Measurements from ENCODE around the gene CFLAR.
"Not testable (repeated sequence)": the region's sequence is repeated elsewhere in the genome, so short reads cannot be mapped to it uniquely, and the experiment has no call there.

Gene CFLAR

DNA sequence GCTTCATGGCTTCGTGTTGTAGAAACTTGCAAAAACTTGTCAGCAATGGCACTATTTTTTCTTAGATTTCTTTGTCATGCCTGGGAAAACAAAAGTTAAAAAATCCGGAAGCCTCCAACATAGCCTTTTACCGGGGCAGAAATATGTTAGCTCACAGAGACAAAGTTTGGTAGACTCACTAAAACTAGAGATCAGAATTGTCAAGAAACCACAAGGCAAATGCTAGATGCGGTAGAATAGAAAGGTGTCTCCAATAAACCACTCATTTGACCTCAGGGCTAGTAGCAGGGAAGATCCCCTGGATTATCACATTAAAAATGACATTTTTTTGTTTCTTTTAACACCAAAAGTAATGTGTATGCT lies 67.4 kb downstream of the CFLAR start:
- peak; percentile 30 for DNase-seq

DNA sequence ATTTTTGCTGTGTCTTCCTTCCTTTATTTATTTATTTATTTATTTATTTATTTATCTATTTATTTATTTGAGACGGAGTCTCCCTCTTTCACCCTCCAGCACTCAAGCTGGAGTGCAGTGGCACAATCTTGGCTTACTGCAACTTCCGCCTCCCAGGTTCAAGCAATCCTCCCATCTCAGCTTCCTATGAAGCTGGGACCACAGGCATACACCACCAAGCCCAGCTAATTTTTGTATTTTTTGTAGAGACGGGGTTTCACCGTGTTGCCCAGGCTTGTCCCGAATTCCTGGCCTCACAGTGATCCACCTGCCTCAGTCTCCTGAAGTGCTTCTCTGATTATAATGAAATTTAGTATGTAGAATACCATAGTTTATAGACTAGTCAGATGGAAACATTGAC lies 67.9 kb downstream of the CFLAR start:
- DNase-seq = peak; percentile 66

DNA sequence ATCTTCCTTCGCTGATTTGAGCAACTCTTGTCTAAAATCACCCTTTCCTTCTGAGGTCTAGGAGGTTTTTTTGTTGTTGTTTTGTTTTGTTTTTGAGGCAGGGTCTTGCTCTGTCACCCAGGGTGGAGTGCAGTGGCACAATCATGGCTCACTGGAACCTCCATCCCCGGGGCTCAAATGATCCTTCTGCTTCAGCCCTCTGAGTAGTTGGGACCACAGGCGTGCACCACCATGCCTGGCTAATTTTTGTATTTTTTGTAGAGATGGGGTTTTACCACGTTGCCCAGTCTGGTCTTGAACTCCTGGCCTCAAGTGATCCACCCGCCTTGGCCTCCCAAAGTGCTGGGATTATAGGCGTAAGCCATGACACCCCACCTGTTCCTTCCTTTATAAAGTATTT lies 68.3 kb downstream of the CFLAR start:
- not testable (repeated sequence) for DNase-seq

DNA sequence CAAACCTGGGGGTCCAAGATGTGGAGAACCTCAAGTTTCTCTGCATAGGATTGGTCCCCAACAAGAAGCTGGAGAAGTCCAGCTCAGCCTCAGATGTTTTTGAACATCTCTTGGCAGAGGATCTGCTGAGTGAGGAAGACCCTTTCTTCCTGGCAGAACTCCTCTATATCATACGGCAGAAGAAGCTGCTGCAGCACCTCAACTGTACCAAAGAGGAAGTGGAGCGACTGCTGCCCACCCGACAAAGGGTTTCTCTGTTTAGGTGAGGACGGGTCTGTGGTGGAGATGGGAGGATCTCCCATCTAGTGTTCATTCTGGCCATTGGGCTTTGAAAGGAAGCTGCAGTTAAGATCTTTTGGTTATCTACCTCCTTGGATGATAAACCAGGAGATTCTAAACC lies 69.9 kb downstream of the CFLAR start:
- peak; percentile 56 for DNase-seq

DNA sequence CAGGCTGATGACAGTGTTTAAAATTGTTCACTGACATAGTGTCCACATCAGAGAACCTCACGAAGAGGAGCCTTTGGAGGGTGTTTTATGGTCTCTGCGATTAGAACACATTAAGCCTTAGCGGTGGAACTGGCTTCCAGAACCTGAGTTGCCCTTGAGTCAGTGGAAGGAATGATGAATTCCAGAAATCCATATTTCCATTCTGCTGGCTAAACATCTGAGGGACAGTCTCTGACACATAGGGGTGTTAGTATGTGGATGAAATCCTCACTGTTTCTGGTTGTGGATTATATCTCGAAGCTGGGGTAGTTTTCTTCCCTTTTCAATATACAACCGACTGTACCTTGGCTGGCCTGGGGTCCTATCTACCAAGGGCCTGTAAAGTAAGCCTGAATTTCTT lies 71.0 kb downstream of the CFLAR start:
- no peak for DNase-seq

DNA sequence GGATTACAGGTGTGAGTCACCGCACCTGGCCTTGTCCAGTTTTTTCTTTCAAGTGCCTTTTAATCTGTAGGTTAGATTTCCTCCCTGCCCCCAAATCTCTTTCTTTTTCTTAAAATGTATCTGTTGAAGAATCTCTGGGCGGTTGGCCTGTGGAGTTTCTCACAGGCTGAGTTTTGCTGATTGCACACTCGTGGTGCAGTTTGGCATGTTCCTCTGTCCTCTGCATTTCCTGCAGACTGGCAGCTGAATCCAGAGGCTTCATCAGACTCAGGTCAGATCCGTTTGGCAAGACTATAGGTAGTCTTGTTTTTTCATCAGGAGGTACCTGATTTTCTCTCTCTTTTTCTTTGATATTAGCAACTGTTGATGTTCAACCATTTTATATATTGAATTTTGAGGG lies 72.5 kb downstream of the CFLAR start:
- peak; percentile 52 for DNase-seq

DNA sequence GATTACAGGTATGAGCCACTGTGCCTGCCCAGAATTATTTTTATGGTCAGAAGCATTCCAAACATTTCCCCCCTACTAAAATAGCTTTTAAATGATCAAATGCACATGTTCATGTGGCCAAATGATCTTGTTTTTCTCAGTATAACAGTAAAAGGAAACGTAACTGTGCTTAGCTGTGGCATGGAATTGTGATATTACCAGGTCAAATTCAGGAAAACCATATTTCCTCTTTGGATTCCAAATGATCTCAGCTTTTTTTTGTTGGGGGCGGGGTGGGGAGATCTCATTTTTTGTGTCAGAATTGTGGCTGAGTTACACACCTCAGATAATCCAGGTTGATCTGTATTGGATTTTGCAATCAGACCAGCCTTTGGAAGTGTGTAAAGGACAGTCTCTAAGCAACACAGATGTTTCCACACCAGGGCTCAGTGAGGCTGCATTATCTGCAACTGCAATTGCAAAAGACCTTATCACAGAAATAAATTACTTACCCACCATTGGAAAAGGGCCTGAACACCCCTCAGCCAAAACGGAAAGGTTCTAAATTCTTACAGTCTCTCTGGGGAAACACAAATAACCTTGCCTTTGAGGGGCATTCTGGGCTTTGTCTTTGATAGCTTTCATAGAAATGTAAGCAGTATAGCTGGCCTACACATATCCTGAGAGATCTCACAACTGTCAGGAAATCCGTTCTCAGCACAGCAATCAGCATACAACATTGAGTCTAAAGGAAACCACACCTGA lies 75.3 kb downstream of the CFLAR start:
- DNase-seq = peak; percentile 87

DNA sequence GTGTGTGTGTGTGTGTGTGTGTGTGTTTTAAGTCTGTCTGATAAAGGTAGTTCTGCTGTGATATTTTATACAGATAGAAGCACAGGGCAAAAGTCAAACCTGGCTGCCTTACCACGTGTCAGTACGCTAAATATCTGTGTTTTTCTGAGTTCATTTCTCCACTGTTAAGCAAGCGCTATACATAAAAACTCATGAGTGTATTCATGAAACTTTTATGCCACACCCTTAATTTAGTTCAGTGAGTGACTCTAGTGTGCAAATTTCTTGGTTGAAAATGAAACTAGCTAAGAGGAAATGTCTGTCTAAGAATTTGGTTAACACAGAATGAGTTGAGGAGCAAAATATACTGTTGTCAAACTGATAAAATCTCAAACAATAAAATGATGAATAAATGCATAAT lies 78.1 kb downstream of the CFLAR start:
- peak; percentile 43 for DNase-seq

DNA sequence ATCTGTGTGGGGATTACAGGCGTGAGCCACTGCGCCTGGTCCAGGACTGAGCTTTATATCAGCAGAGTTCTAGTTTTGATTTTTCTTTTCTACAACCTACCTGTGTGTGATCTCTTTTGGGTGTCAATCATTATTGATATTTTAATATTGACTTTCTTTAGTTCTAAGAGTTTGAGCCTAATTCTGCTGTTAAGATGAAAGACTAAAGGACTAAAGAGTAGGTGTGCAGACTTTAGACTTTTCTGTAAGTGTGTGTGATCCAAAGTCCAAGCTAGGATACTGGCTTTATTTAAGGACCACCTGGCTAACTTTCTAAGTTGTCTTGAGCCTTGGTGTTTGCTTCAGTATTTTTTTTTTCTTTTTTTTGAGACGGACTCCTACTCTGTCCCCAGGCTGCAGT lies 79.4 kb downstream of the CFLAR start:
- DNase-seq = no peak

DNA sequence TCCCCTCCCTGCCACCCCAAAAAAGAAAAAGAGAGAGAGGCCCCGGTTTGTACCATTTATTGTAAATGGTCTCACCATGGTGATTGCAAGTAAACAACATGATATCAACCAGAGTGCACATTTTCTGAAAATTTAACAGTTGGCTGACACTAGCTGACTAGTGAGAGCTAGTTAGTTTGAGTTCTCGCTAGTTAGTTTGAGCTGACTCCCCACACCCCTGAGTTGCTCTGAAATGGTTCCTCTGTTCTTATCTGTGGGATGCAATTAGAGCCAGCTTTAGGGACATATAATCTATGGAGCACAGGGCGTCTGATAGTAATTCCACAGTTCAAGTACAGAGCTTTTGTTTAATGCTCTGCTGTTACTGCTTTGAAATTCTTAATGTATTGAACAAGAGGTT lies 80.0 kb downstream of the CFLAR start:
- DNase-seq = peak; percentile 81

DNA sequence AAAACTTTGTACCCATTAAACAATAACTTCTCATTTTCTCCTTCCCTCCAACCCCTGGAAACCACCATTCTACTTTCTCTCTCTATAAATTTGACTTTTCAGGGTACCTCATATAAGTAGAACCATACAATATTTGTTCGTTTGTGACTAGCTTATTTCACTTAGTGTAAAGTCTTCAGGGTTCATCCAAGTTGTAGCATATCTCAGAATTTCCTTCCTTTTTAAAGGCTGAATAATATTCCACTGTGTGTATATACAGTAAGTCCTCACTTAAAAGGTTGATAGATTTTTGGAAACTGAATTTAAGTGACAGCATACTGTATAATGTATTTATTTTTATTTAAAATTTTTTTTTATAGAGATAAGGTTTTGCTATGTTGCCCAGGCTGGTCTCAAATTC lies 80.8 kb downstream of the CFLAR start:
- no peak for DNase-seq

DNA sequence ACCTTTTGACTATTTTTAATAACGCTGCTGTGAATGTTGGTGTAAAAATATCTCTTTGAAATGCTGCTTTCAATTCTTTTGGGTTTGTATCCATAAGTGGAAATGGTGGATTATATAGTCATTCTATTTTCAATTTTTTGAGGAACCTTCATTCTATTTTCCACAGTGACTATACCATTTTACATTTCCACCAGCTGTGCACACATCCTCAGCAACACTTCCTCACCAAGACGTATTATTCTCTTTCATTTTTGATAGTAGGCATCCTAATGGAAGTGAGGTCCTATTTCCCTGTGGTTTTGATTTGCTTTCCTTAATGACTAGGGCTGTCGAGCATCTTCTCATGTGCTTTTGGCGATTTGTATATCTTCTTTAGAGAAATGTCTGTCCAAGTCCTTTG lies 81.8 kb downstream of the CFLAR start:
- no peak for DNase-seq

DNA sequence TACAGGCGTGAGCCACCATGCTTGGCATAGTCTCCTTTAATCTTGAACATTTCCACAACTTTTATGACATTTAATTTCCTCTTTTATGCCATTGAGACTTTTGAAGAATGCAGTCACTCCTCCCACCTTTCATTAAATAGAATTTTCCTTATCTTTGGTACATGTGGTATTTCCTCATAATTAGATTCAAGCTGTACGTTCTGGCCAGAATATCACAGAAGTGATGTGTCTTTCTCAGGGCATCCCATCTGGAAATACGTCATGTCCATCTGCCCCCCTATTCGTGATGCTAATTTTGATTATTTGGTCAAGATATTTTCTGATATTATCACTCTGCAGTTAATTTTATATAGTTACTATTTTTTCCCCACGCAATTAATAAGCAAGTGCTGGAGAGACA lies 83.9 kb downstream of the CFLAR start:
- DNase-seq = no peak

DNA sequence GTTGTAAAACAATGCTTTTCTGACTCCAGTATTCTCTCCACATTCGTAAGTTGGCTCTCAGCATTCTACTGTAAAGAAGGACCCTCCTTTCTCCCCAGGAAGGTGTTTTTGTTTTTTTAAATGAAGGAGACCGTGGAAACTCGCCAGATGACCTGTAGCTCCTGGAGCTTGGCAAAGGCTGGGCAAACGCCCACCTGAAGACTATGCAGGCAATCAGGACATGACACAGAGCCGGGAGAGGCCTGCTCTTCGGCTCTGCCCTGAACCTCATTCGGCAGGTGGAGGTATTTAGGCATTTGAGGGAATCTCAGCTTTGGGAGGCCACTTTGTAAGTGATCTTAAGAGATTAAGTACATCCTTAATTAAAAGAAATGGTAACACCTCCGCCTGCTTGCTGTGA lies 84.4 kb downstream of the CFLAR start:
- no peak for DNase-seq

DNA sequence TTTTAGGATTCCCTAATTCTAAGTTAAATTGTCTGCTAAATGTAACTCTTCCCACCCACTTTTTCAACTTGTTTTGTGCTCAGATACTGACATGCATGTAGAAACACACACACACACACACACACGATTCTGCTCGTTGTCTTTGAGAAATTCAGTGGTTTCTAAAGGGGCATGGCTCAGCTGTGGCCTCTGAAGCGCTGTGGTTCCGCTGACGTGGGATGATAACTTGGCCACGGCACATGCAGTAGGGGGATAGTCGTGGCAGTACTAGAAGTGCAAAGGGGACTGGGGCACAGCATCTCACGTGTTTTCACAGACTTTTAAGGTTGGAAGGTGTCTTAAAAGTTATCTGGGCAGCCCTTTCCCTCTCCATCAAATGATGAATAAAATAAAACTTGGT lies 85.4 kb downstream of the CFLAR start:
- DNase-seq = no peak

DNA sequence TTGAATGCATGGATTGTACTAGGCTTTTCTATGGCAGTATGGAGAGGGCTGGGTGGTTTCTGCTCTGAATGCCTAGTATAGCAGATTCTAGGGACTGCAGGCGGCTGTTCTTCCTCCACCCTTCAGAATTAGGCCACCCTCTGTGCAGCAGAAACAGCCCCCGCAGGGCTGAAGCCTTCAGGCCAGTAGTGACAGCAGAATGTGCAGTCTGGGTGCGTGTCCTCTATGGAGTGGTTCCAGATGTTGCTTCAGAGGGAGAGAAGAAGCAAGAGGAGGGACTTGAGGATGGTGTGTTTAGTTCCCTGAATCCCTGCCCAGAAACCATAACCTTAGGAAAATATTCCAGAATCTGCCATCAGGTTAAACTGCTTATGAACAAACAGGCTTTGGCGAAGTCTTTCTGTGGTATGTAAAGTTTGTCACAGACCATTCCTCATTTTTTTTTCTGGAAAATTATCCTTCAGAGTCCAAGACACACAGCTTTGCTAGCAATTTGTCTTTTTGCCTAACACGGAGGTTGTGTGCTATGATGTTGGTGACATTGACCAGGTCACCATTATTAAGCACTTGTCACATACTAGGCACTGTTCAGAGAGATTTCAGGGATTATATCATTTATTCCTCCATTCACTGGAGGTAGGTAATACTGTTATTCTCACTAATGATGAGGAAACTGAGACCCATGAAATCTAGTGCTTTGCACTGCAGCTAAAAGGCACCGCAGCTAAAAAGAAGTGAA lies 88.1 kb downstream of the CFLAR start:
- no peak for DNase-seq

DNA sequence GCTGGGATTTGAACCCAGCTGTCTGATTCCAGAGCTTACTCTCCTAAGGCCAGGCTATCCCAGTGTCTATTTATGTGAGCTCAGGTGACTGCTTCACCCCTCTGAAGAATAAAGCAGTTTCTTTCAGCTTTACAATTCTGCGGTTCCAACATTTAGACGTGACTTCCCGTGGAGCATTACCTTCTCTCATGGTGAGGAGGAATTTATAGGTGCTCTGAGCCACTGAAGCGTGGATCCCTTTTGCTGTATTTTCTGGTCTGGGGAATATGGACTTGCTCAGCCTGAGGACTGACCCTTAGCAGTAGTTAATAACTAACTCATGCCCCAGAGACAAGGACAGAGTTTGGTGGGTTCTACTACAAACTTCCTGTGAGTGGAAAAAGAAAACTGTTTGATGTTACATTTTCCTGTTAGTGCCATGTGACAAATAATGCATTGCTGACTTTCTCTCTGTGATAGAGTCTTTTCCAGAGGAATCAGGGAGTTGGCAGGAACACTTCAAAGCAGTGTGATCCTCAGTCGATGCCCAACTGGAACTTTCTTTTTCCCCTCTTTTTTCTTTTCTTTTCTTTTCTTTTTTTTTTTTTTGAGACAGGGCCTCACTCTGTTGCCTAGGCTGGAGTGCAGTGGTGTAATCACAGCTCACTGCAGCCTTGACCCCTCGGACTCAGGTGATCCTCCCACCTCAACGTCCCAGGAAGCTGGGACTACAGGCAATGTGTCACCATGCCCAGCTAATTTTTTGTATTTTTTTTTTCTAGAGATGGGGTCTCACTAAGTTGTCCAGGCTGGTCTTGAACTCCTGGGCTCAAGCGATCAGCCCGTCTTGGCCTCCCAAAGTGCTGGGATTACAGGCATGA lies 88.9 kb downstream of the CFLAR start:
- DNase-seq = no peak

DNA sequence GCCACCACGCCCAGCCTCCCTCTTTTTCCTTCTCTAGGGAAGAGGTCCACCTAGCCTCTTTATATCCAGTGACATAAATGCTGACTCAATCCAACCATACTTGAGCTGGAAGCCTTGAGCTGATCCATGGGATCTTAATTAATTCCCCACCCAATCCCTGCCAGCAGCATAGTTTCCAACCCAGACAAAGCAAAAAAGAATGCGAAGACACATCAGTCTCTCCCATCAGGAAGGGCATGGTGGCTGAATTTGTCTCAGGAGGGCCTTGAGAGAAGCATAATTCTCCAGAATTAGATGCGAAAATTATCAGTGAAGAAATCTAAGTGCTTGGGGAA lies 89.5 kb downstream of the CFLAR start:
- DNase-seq = no peak

DNA sequence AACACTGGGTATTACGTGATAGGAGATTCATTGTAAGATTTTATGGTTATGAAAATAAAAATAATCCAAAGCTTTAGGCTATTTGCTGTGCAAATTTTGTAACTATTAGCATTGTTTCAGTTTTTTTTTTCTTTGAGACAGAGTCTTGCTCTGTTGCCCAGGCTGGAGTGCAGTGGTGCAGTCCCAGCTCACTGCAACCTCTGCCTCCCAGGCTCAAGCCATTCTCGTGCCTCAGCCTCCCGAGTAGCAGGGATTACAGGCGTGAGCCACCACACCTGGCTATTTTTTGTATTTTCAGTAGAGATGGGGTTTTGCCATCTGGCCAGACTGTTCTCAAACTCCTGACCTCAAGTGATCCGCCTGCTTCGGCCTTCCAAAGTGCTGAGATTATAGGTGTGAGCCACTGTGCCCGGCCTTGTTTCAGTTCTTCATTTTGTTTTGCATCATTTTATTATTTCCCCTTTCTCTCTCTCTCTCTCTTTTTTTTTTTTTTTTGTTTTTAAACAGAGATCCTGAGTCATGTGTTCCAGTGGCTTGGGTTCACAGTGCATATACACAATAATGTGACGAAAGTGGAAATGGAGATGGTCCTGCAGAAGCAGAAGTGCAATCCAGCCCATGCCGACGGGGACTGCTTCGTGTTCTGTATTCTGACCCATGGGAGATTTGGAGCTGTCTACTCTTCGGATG lies 92.7 kb downstream of the CFLAR start:
- no peak for DNase-seq

DNA sequence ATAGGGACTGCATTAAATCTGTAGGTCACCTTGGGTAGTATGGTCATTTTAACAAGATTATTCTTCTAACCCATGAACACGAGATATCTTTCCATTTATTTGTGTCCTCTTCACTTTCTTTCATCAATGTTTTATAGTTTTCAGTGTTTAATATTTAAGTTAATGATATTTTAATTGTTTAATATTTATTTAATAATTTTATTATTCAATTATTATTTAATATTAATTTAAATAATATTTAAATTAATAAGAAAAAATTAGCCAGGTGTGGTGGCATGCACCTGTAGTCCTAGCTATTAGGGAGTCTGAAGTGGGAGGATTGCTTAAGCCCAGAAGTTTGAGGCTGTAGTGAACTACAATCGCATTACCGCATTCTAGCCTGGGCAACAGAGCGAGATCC lies 100.0 kb downstream of the CFLAR start:
- DNase-seq = no peak

DNA sequence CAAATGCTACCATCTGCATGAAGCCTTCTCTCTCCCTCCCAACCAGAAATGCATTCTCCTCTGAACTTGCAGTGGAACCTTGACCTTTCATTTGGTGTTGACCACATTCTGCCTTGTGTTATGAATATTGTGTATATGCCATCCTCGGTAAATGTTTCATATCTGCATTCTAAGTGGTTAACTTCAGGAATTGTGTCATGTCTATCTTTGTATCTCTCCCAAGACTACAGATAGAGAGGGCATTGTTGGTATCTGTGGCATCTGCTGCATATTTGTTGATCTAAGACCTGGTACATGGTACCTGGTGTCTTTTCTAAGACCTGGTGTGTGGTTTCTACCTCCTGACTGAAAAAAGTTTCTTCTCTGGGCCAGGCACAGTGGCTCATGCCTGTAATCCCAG lies 101.0 kb downstream of the CFLAR start:
- no peak for DNase-seq

DNA sequence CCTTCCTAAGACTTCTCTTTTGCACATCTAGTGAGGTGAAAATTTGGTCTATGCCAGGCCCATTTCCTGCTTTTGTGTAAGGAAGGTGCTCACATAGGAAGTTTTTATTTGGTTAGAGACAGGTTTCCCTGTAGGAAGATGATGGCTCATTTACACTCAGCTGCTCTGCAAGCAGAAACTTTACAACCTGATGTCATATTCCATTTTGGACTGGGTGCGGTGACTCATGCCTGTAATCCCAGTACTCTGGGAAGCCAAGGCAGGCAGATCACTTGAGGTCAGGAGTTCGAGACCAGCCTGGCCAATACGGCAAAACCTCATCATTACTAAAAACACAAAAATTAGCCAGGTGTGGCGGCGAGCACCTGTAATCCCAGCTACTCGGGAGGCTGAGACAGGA lies 102.8 kb downstream of the CFLAR start:
- DNase-seq = no peak

DNA sequence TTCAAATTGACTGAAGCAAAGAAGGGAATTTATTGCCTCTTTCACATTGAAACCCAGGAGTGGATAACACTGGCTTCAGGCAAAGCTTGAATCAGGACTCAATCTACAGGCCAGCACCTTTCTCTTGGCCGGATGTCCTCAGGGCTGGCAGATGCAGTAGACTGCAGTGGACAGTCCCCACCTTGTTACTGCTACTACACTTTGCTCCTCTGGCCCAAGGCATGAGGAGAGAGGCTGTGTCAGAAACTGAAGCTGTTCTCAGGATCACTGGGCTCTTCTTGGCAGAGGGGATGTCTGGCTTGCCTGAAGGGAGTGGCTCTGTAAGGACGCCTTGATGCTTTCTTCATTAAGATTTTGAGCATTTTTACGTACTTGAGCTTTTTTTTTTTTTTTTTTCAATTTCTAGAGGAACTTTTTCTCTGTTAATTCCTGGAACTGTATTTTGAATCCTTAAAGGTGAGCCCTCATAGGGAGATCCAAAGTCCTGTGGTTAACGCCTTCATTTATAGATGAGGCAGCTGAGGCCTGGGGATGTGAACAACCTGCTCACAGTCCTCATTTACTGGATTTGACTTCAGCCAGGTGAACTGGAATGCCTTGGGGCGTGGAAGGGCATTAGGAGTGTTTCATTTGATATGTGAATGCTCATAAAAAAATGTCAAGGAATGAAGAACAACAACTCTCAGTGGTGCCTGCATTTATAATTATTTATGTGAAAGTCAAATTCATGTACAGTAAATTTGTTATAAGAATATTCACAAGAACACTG lies 103.5 kb downstream of the CFLAR start:
- no peak for DNase-seq

Data from hematopoietic multipotent progenitor cell treated with erythropoietin and hydrocortisone succinate and interleukin-3 and kit ligand, for 4 days (in vitro differentiated cells).